ENCODE data around the gene ONECUT2. TPM values are rescaled to one million over a fixed set of nuclear protein-coding genes. Genes with fewer than 3 reads are reported as not detected.
A peak's percentile ranks its signal among the peaks of the same experiment; 100 is the strongest.

The ONECUT2 gene
- total RNA-seq, 2 donors from 2014 or later, result 1.9 to 3.6 TPM

GRCh38 chr18:57461652-57462269 lies 26.6 kb downstream of the ONECUT2 start:
- WGBS, 2 experiments (ENCODE audit: insufficient coverage in 1 of 2, insufficient read length in 1 of 2), result 92 to 93% methylated on average over 2 to 3 of the region's 3 CpGs
- peaks cover 2% of the 10 kb centered on the region for H3K27me3 Mint-ChIP-seq (ENCODE audit: insufficient read depth)
- TF ChIP-seq CTCF (conservative IDR thresholded peaks at IDR 0.05), result no peak
- H3K36me3 Mint-ChIP-seq (ENCODE audit: low read depth), result no peaks in the 10 kb centered on the region
- no peak overlapping the region for H3K4me3 ChIP-seq (ENCODE audit: low read length)
- H3K27me3 ChIP-seq (ENCODE audit: control insufficient read depth, insufficient read depth, low read length, poor library complexity, severe bottlenecking), result no peaks in the 10 kb centered on the region
- no peaks in the 10 kb centered on the region for H3K36me3 ChIP-seq (ENCODE audit: control insufficient read depth, insufficient read depth, low read length)
- no peak overlapping the region for H3K27ac ChIP-seq (ENCODE audit: low read depth, low read length)
- no peak for DNase-seq
- no peak overlapping the region for H3K9ac ChIP-seq (ENCODE audit: extremely low read depth, low read length, poor library complexity, severe bottlenecking)
- H3K4me1 Mint-ChIP-seq, result peaks cover 9% of the 10 kb centered on the region
- H3K4me1 ChIP-seq (ENCODE audit: control insufficient read depth, insufficient read depth, low read length), result no peaks in the 10 kb centered on the region
- H3K9me3 Mint-ChIP-seq, result no peaks in the 10 kb centered on the region
- no peak overlapping the region for H3K27ac Mint-ChIP-seq
- no peaks in the 10 kb centered on the region for H3K9me3 ChIP-seq (ENCODE audit: control insufficient read depth, low read length)
- no peak overlapping the region for H3K4me3 Mint-ChIP-seq

- Histone ChIP-seq H3K4me3 (ENCODE audit: low read length) (no peak overlapping the region), H3K27ac (ENCODE audit: low read depth, low read length) (no peak overlapping the region), H3K4me1 (ENCODE audit: control insufficient read depth, insufficient read depth, low read length) (no peaks in the 10 kb centered on the region), H3K36me3 (ENCODE audit: control insufficient read depth, insufficient read depth, low read length) (no peaks in the 10 kb centered on the region), H3K9ac (ENCODE audit: extremely low read depth, low read length, poor library complexity, severe bottlenecking) (no peak overlapping the region), H3K9me3 (ENCODE audit: control insufficient read depth, low read length) (no peaks in the 10 kb centered on the region), H3K27me3 (ENCODE audit: control insufficient read depth, insufficient read depth, low read length, poor library complexity, severe bottlenecking) (no peaks in the 10 kb centered on the region)
- no peak for DNase-seq
- TF ChIP-seq CTCF (conservative IDR thresholded peaks at IDR 0.05), result no peak
- Mint-ChIP-seq H3K27me3 (ENCODE audit: insufficient read depth) (no peaks in the 10 kb centered on the region), H3K36me3 (ENCODE audit: low read depth) (no peaks in the 10 kb centered on the region), H3K4me1 (peaks cover 12% of the 10 kb centered on the region), H3K27ac (no peak overlapping the region), H3K4me3 (no peak overlapping the region), H3K9me3 (no peaks in the 10 kb centered on the region)
- 79 to 90% methylated on average over 2 of the region's 2 CpGs for WGBS, 2 experiments (ENCODE audit: insufficient coverage in 1 of 2, insufficient read length in 1 of 2)
Measured at GRCh38 chr18:57466307-57466706, 31.1 kb downstream of the ONECUT2 start.

DNA sequence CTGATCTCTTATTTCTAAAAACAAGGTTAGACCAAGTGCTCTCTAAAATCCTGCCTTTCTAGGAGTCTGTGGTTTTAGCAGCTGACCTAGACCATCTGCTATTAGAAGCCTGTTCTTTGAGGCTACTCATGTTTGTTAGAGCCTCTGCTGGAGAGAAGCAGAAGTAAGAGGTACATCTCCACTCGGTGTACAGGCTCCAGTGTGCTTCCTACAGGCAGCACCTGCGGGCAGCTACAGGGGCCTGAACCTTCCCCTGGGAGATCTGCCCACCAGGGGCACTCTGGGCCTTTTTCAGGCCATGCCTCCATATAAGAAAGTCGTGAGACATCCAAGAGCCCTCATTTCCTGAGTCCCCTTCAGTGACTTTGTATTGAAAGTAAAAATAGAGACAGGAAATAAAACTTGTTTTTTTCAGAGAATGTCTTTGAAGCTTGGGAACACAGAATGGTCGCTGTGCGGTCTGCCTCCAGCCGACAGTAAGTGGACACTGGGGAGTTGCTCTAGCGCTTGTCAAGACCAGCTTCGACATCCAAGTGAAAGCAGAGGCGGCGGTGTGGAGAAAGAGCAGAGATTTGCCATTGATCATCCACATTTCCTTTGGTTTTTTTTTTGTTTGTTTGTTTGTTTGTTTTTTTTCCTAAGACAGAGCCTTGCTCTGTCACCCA lies 31.7 kb downstream of the ONECUT2 start:
- no peak overlapping the region for H3K9ac ChIP-seq (ENCODE audit: extremely low read depth, low read length, poor library complexity, severe bottlenecking)
- H3K4me3 ChIP-seq (ENCODE audit: low read length), result no peak overlapping the region
- peak; percentile 64 for DNase-seq
- no peaks in the 10 kb centered on the region for H3K27me3 Mint-ChIP-seq (ENCODE audit: insufficient read depth)
- H3K27ac ChIP-seq (ENCODE audit: low read depth, low read length), result no peak overlapping the region
- no peak overlapping the region for H3K27ac Mint-ChIP-seq
- no peaks in the 10 kb centered on the region for H3K27me3 ChIP-seq (ENCODE audit: control insufficient read depth, insufficient read depth, low read length, poor library complexity, severe bottlenecking)
- no peaks in the 10 kb centered on the region for H3K4me1 ChIP-seq (ENCODE audit: control insufficient read depth, insufficient read depth, low read length)
- H3K9me3 Mint-ChIP-seq, result no peaks in the 10 kb centered on the region
- H3K4me1 Mint-ChIP-seq, result peaks cover 12% of the 10 kb centered on the region
- no peak overlapping the region for H3K4me3 Mint-ChIP-seq
- no peaks in the 10 kb centered on the region for H3K9me3 ChIP-seq (ENCODE audit: control insufficient read depth, low read length)
- no peaks in the 10 kb centered on the region for H3K36me3 Mint-ChIP-seq (ENCODE audit: low read depth)
- H3K36me3 ChIP-seq (ENCODE audit: control insufficient read depth, insufficient read depth, low read length), result no peaks in the 10 kb centered on the region
- WGBS, 2 experiments (ENCODE audit: insufficient coverage in 1 of 2, insufficient read length in 1 of 2), result 87 to 89% methylated on average over 9 to 10 of the region's 10 CpGs
- peak; percentile 63 for TF ChIP-seq CTCF (conservative IDR thresholded peaks at IDR 0.05)

Measured in endodermal cell (in vitro differentiated cells).